Measurements from ENCODE around the gene TRIP12. TPM values are rescaled to one million over a fixed set of nuclear protein-coding genes. Genes with fewer than 3 reads are reported as not detected.

TRIP12 gene
- total and polyA plus RNA-seq, 8 donors = 13.4 to 342 (median 117) TPM

- no peaks in the 10 kb centered on the region for H3K27me3 ChIP-seq
- 93 to 99% (median 95%) methylated on average over 8 of the region's 8 CpGs for WGBS, 5 donors
- no peaks in the 10 kb centered on the region for H3K9me3 ChIP-seq
- no peak overlapping the region for H3K27ac ChIP-seq
- H3K4me1 ChIP-seq = peaks cover 0 to 6% (median 0%) of the 10 kb centered on the region in 4 donors
- no peak for TF ChIP-seq POLR2AphosphoS5 (IDR thresholded peaks at IDR 0.05)
- no peak for TF ChIP-seq POLR2A (IDR thresholded peaks at IDR 0.05)
- TF ChIP-seq EP300 (IDR thresholded peaks at IDR 0.05) = no peak
- TF ChIP-seq CTCF (IDR thresholded peaks at IDR 0.05) = no peak
- H3K36me3 ChIP-seq = no peaks in the 10 kb centered on the region
- no peak for DNase-seq
- intact Hi-C loops (cut with DNase I; ENCODE audit: low total_unique reads) = no loop called here
- no peak overlapping the region for H3K4me3 ChIP-seq
Measured at GRCh38 chr2:229945975-229946374, 24.2 kb upstream of the TRIP12 start.

- DNase-seq = peak in 1 of 2 donors; percentile 10
- Histone ChIP-seq H3K27me3 (no peaks in the 10 kb centered on the region), H3K4me1 (peaks cover 0 to 6% (median 0%) of the 10 kb centered on the region in 4 donors), H3K4me3 (no peak overlapping the region), H3K36me3 (no peaks in the 10 kb centered on the region), H3K9me3 (no peaks in the 10 kb centered on the region), H3K27ac (no peak overlapping the region)
- intact Hi-C loops (cut with DNase I; ENCODE audit: low total_unique reads) = no loop called here
- TF ChIP-seq EP300 (IDR thresholded peaks at IDR 0.05) = no peak
- no peak for TF ChIP-seq POLR2AphosphoS5 (IDR thresholded peaks at IDR 0.05)
- TF ChIP-seq POLR2A (IDR thresholded peaks at IDR 0.05) = no peak
- TF ChIP-seq CTCF (IDR thresholded peaks at IDR 0.05) = no peak
- WGBS, 5 donors = 56 to 81% (median 73%) methylated on average over 5 of the region's 5 CpGs
Measured at GRCh38 chr2:229943770-229944449, 22.1 kb upstream of the TRIP12 start.

GRCh38 chr2:229943171-229943570 lies 21.4 kb upstream of the TRIP12 start:
- intact Hi-C loops (cut with DNase I; ENCODE audit: low total_unique reads) = no loop called here
- Histone ChIP-seq H3K36me3 (no peaks in the 10 kb centered on the region), H3K9me3 (no peaks in the 10 kb centered on the region), H3K4me3 (no peak overlapping the region), H3K4me1 (peaks cover 0 to 6% (median 0%) of the 10 kb centered on the region in 4 donors), H3K27ac (no peak overlapping the region), H3K27me3 (no peaks in the 10 kb centered on the region)
- WGBS, 5 donors = 82 to 100% (median 96%) methylated on average over 2 of the region's 2 CpGs
- DNase-seq = no peak
- TF ChIP-seq EP300 (IDR thresholded peaks at IDR 0.05) = no peak
- TF ChIP-seq POLR2A (IDR thresholded peaks at IDR 0.05) = no peak

- DNase-seq = no peak
- Histone ChIP-seq H3K4me1 (peaks cover 0 to 6% (median 0%) of the 10 kb centered on the region in 4 donors), H3K9me3 (no peaks in the 10 kb centered on the region), H3K4me3 (no peak overlapping the region), H3K36me3 (no peaks in the 10 kb centered on the region), H3K27ac (no peak overlapping the region), H3K27me3 (no peaks in the 10 kb centered on the region)
- intact Hi-C loops (cut with DNase I; ENCODE audit: low total_unique reads) = no loop called here
- 93 to 99% (median 97%) methylated on average over 8 of the region's 8 CpGs for WGBS, 5 donors
- TF ChIP-seq EP300 (IDR thresholded peaks at IDR 0.05) = no peak
- TF ChIP-seq CTCF (IDR thresholded peaks at IDR 0.05) = no peak
- TF ChIP-seq POLR2A (IDR thresholded peaks at IDR 0.05) = no peak
- no peak for TF ChIP-seq POLR2AphosphoS5 (IDR thresholded peaks at IDR 0.05)
Measured at GRCh38 chr2:229942671-229943070, 20.9 kb upstream of the TRIP12 start.

- H3K36me3 ChIP-seq = peaks cover 0 to 9% (median 3%) of the 10 kb centered on the region in 4 donors
- WGBS, 5 donors = 88 to 94% (median 90%) methylated on average over 4 of the region's 4 CpGs
- no peaks in the 10 kb centered on the region for H3K4me1 ChIP-seq
- DNase-seq = no peak
- no peak overlapping the region for H3K27ac ChIP-seq
- H3K4me3 ChIP-seq = no peak overlapping the region
- no peaks in the 10 kb centered on the region for H3K27me3 ChIP-seq
- H3K9me3 ChIP-seq = no peaks in the 10 kb centered on the region
- intact Hi-C loops (cut with DNase I; ENCODE audit: low total_unique reads) = no loop called here
- TF ChIP-seq EP300 (IDR thresholded peaks at IDR 0.05) (no peak), POLR2A (IDR thresholded peaks at IDR 0.05) (no peak), CTCF (IDR thresholded peaks at IDR 0.05) (no peak), POLR2AphosphoS5 (IDR thresholded peaks at IDR 0.05) (no peak)
Measured at GRCh38 chr2:229937537-229937936, 15.7 kb upstream of the TRIP12 start.
